HG03025 (cell line): ENCODE measurements around the gene SLC24A4.

ENCODE experiments used
- ATAC-seq: cut with Tn5 transposase; IDR thresholded peaks from one replicate; pipeline ENCODE4 v1.9.1; 2021; ENCODE audit warnings: mild to moderate bottlenecking, moderate library complexity; ENCODE audit not compliant: unreplicated experiment, low FRiP score

SLC24A4 gene

GRCh38 chr14:92451755-92452154, 128.8 kb downstream of the SLC24A4 start:
- no peak for ATAC-seq

GRCh38 chr14:92452471-92452870, 129.5 kb downstream of the SLC24A4 start:
- no peak for ATAC-seq

GRCh38 chr14:92453691-92454090, 130.7 kb downstream of the SLC24A4 start:
- ATAC-seq = no peak

DNA sequence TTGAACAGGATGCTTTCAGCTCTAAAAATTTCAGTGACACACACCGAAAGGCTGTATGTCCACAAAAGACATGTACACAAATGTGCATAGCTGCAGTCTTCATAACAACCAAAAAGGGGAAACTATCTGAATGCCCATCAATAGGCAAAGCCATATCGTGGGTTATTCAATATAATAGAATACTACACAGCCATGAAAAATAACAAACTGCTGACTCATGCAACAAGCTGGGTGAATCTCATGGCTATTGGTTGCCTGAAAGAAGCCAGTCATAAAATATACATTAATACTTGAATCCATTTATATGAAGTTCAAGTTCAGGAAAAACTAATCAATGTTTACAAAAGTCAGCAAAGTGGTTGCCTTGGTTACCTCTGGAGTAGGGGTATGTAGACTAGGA, 132.3 kb downstream of the SLC24A4 start:
- ATAC-seq = no peak

DNA sequence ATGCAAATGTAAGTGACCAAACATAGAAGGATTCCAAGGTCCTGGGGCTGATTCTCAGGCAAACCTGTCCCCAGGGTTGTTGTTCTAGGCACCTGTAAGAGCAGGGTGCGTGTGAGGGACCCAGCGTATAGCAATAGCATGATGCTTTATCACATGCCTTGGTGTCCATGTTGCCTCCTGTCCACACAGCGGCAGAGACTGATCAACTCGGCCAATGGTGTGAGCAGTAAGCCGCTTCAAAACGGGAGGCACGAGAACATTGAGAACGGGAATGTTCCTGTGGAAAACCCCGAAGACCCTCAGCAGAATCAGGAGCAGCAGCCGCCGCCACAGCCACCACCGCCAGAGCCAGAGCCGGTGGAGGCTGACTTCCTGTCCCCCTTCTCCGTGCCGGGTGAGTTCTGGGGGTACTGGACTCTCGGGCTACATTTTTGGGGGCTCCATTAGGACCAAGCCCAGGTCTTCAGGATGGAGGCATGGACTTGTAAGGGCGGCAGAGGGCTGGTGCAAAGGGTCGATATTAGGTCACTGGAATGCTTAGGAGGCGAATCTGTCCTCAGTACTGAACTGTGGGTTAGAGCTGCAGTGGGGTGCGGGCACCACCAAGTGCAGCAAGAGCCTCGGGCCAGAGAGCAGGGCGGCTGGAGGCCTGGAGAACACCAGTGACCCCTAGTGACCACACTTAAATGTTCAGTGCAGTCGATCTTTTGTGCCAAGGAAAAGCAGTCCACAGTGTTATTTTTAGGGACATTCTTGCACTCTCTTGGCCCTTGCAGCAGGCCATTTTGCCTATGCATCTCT, 133.4 kb downstream of the SLC24A4 start:
- no peak for ATAC-seq

- ATAC-seq = no peak
Measured at GRCh38 chr14:92457016-92457565, 134.1 kb downstream of the SLC24A4 start.

DNA sequence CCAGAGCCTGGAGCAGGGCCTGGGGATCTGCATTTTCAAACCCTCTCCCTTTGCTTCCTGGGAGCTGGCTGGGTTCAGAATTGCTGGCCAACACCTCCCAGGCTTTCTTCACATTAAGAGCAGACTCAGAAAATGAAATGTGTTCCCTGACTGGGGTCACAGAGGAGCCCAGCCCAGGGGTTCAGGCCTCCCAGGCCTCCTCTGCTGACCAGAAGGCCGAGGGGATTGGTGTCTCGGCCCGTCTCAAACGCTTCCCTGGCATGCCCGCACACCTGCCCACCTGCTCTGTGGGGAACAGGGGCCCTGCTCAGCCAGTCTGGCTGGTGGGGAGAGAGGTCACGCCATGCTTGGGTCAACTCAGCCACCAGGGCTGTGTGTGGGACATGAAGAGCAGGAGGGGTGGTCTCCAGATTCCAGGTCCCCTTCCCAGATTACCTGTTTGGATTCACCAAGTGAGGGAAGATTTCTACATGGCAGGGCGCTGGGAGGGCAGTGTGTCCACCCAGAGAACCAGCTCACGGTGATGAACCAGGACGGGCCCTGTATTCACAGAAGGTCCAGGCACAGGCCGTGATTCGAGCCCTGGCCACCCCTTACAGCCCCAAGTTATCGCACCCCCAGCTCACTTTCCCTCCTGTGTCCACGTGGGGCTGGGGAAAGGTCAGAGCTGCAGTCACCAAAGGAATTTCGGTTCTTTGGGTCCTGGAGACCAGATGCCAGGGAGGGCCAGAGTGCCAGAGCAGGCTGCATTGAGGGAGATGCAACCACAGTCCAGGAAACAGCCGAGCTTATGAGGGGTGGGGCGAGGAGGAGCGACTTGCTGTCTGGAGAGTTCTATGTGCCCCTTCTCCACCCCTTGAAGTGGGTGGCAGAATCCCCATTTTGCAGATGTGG, 135.4 kb downstream of the SLC24A4 start:
- no peak for ATAC-seq

- ATAC-seq = no peak
Measured at GRCh38 chr14:92459030-92459949, 136.3 kb downstream of the SLC24A4 start.

GRCh38 chr14:92459950-92460421, 137.0 kb downstream of the SLC24A4 start:
- ATAC-seq = no peak

DNA sequence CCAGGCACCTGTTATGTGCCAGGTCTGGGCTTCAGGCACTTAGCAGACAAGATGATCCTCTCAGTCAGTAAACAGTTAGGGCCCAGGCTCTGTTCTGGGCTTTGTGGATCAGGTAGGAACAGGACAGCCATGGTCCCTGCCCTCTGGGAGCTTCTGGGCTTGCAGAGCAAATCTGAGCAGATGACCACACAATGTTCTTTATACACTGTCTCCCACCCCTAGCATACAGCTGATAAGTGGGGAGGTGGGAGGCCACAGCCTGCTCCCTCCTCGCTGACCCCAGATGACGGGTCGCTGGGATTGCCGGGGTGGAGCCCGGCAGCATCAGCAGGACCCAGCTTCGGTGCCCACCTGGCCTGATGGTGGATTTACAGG, 137.6 kb downstream of the SLC24A4 start:
- ATAC-seq = no peak

DNA sequence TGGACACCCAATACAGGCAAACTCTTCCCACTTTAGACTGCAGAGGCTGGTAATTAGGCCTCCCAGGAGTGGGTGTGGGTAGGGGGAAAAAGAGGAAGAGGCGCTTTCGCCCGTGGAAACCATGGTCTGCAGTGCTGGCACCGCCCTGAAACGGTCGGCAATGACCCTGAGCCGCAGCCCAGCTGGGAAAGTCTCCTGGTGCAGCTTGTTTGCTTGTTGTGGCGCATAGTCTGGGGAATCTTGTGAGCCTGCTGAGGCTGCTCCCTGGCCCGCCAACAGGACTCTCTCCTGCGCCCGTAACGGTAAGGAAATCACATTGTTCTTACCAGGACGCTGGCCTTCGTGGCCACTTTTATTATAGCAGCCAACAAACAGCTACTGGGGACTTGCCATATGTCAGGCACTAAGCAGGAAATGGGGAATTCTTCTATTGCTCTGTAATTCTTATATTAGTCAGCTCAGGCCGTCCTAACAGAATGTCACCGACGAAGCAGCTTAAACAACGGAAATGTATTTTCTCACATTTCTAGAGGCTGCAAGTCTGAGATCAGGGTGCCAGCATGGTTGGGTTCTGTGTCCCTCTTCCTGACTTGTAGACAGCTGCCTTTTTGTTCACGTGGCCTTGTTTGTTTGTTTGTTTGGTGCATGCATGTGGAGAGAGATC, 138.1 kb downstream of the SLC24A4 start:
- ATAC-seq = no peak

DNA sequence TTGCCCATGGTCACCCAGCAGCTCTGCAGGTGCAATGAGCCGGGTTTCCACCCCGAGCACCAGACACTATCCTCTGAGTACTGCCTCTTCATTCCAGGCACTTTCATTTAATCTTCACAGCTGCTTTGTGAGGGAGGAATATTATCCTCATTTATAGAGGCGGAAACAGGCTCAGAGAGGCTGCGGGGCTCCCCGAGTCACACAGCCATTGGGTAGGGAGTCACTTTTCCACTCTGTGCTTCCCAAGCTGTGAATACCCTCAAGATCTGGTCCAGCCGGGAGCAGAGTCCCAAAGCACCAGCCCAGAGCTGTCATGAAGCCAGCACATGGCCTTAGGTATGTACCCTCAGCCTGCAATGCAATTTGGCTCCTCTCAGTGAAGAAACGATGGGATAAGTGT, 138.9 kb downstream of the SLC24A4 start:
- no peak for ATAC-seq

DNA sequence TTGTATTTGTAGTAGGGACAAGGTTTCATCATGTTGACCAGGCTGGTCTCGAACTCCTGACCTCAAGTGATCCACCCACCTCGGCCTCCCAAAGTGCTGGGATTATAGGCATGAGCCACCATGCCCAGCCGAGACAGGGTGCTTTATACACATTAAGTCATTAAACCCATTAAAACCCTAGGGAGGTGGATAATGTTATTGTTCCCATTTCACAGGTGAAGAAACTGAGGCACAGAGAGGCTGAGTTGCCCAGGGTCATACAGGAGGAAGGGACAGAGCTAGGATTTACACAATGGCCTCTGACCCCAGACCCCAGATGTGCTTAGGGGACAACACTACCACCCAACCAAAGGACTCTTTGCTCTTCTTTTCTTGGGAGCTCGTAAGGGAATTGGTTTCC, 139.6 kb downstream of the SLC24A4 start:
- no peak for ATAC-seq

- ATAC-seq = no peak
Measured at GRCh38 chr14:92463141-92463540, 140.2 kb downstream of the SLC24A4 start.

DNA sequence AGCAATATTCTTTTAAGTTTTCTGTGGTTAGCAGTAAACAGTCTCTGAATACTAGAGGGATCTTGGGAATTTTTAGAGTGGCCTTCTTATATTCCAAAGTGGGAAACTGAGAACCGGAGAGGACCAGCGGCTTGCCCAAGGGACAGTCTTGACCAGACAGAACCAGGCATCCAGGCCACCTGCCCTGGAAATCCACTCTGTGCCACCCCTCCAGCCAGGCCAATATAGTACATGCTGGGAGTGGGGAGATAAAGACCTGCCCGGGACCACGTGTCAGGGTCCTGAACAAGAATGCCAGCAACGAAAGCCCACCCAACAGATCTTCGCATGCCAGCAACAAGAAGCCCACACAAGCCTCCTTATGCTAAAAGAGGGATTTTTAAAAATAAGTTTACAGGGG, 141.2 kb downstream of the SLC24A4 start:
- no peak for ATAC-seq

DNA sequence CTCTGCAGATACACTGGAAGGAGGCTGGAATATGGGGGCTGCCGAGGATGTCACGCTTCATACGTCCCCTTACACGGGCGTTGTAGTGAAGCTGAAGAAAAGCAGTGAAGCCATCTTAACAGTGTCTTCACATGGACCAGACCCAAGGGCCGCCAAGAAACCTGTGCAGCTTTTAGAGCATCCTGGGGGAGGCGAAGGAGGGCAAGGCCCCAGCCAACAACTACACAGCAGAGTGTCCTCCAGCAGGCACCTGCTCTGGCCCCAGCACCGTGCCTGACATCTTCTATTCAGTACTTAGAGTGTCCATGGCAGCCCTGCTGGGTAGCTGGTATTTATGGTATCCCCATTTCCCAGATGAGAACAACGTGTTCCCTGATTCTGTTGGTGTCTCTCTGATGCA, 141.8 kb downstream of the SLC24A4 start:
- ATAC-seq = no peak

DNA sequence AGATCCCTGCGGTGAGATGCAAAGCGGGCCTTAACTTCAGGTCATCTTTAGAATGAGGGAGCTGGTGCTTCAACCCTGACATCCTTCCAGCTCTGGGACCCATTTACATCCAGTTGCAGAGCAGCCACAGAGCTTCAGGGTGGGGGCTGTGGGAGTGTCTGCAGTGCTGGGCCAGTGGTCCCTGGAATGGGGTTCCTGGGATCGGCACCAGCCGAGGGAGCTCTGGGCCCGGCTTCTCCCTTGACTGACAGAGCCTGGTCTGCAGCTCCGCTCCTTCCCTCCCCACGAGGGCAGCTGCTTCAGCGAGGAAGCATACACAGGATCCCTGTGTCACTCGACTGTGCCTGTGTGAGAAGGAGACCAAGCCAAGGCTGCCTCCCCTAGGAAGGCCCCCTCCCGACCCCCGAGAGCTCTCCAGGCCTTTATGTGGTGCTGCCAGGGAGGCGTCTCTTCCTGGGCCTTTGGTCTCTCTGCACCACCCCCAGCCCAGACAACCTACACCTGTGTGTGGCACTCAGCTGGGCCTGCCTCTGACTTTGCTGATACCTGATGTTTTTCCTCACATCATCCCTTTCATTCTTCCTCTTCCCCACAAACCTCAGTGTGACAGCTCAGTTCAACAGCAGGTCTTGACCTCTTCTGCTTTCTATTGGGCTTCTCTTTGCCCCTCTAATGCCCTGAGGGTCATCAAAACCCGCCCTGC, 142.5 kb downstream of the SLC24A4 start:
- ATAC-seq = no peak

DNA sequence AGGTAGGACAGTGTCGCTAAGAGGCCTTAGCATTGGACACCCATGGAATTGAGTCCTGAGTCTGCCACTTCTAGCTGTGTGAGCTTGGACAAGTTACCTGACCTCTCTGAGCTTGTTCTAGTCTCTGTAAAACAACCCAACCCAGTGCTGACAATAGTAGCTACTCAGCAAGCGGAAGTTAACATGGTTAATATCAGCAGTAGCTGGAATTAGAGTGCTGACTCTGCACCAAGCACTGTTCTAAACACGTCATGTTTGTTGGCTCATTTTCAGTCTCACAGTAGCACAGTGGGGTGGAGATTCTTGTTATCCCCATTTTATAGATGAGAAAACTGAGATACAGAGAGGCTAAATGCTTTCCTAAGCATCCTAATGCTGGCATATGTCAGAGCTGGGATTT, 143.1 kb downstream of the SLC24A4 start:
- ATAC-seq = no peak

- no peak for ATAC-seq
Measured at GRCh38 chr14:92469515-92469914, 146.6 kb downstream of the SLC24A4 start.
